ENCODE data around the gene GNPTG.

Gene GNPTG

GRCh38 chr16:1318268-1318545 lies 33.5 kb upstream of the GNPTG start:
- H3K79me2 ChIP-seq, result peaks cover 48% of the 10 kb centered on the region
- H3K27ac ChIP-seq, result no peak overlapping the region
- H2AFZ ChIP-seq, result no peak overlapping the region
- no peaks in the 10 kb centered on the region for H3K9me3 ChIP-seq (ENCODE audit: control insufficient read depth, low read length)
- H3K36me3 ChIP-seq (ENCODE audit: control insufficient read depth, insufficient read depth, low read length), result no peaks in the 10 kb centered on the region
- H3K27me3 ChIP-seq (ENCODE audit: control insufficient read depth, insufficient read depth, low read length), result no peaks in the 10 kb centered on the region
- no peak overlapping the region for H3K9ac ChIP-seq
- H3K4me2 ChIP-seq (ENCODE audit: low read length), result no peak overlapping the region
- H3K4me1 ChIP-seq, result no peaks in the 10 kb centered on the region
- H3K4me3 ChIP-seq (ENCODE audit: low read depth, low read length), result no peak overlapping the region
- TF ChIP-seq CTCF (IDR thresholded peaks at IDR 0.05), result no peak

- H2AFZ ChIP-seq, result no peak overlapping the region
- H3K9me3 ChIP-seq (ENCODE audit: control insufficient read depth, low read length), result no peaks in the 10 kb centered on the region
- H3K79me2 ChIP-seq, result peaks cover 39% of the 10 kb centered on the region
- H3K4me1 ChIP-seq, result no peaks in the 10 kb centered on the region
- no peak overlapping the region for H3K4me2 ChIP-seq (ENCODE audit: low read length)
- H3K36me3 ChIP-seq (ENCODE audit: control insufficient read depth, insufficient read depth, low read length), result no peaks in the 10 kb centered on the region
- H3K27me3 ChIP-seq (ENCODE audit: control insufficient read depth, insufficient read depth, low read length), result no peaks in the 10 kb centered on the region
- H3K27ac ChIP-seq, result no peak overlapping the region
- H3K4me3 ChIP-seq (ENCODE audit: low read depth, low read length), result no peak overlapping the region
- no peak overlapping the region for H3K9ac ChIP-seq
- TF ChIP-seq CTCF (IDR thresholded peaks at IDR 0.05), result no peak
These were observed 32.7 kb upstream of the GNPTG start for GRCh38 chr16:1319041-1319440.

- TF ChIP-seq CTCF (IDR thresholded peaks at IDR 0.05), result no peak
- Histone ChIP-seq H3K9me3 (ENCODE audit: control insufficient read depth, low read length) (no peaks in the 10 kb centered on the region), H3K27me3 (ENCODE audit: control insufficient read depth, insufficient read depth, low read length) (no peaks in the 10 kb centered on the region)
These were observed 31.6 kb upstream of the GNPTG start for GRCh38 chr16:1320097-1320496.

DNA sequence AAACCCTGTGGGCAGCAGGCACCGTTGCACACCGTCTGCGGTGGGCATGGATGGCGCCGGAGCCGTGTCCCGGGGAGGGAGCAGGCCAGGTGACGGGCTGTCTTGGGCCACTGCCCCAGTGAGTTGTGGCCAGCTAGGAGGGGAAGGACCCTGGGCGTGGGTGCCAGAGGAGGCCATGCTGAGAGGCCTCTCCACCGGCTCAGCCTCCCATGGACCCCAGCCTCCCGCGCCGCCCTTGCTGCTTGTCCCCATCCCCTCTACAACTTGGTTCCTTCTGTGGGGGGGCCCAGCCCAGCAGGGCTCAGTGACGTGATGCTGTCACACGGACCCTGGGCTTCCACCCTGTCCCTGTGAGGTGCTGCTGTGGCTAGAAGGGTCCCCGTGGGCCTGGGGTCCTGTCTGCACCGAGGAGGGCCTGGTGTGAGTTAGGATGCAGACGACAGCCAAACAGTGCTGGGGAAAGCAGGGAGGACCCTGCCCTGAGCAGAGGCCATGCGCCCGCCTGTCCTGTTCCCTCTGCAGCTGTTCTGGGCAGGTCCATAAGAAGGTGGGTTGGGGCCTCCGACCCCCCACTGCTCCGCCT lies 31.0 kb upstream of the GNPTG start:
- no peak for TF ChIP-seq CTCF (IDR thresholded peaks at IDR 0.05)
- no peak overlapping the region for H3K4me3 ChIP-seq (ENCODE audit: low read depth, low read length)
- H3K79me2 ChIP-seq, result peaks cover 22% of the 10 kb centered on the region
- H3K9ac ChIP-seq, result no peak overlapping the region
- no peak overlapping the region for H3K4me2 ChIP-seq (ENCODE audit: low read length)
- H3K36me3 ChIP-seq (ENCODE audit: control insufficient read depth, insufficient read depth, low read length), result no peaks in the 10 kb centered on the region
- H3K4me1 ChIP-seq, result no peaks in the 10 kb centered on the region
- H3K27ac ChIP-seq, result no peak overlapping the region
- H3K27me3 ChIP-seq (ENCODE audit: control insufficient read depth, insufficient read depth, low read length), result no peaks in the 10 kb centered on the region
- H2AFZ ChIP-seq, result no peak overlapping the region
- no peaks in the 10 kb centered on the region for H3K9me3 ChIP-seq (ENCODE audit: control insufficient read depth, low read length)

More at GRCh38 chr16:1320097-1320496, 31.6 kb upstream of the GNPTG start:
- Histone ChIP-seq H2AFZ (no peak overlapping the region), H3K4me1 (no peaks in the 10 kb centered on the region), H3K9ac (no peak overlapping the region), H3K4me2 (ENCODE audit: low read length) (no peak overlapping the region), H3K4me3 (ENCODE audit: low read depth, low read length) (no peak overlapping the region), H3K36me3 (ENCODE audit: control insufficient read depth, insufficient read depth, low read length) (no peaks in the 10 kb centered on the region), H3K79me2 (peaks cover 29% of the 10 kb centered on the region), H3K27ac (no peak overlapping the region)

DNA sequence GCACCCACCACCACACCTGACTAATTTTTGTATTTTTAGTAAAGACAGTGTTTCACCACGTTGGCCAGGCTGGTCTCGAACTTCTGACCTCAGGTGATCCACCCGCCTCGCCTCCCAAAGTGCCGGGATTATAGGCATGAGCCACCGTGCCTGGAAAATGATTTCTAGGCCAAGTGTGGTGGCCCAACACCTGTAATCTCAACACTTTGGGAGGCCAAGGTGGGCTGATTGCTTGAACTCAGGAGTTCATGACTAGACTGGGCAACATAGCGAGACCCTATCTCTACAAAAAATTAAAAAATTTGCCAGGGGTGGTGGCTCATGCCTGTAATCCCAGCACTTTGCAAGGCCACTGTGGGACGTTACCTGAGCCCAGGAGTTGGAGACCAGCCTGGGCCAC lies 29.3 kb upstream of the GNPTG start:
- Histone ChIP-seq H3K4me2 (ENCODE audit: low read length) (no peak overlapping the region), H3K79me2 (peaks cover 19% of the 10 kb centered on the region), H3K9me3 (ENCODE audit: control insufficient read depth, low read length) (no peaks in the 10 kb centered on the region), H3K27me3 (ENCODE audit: control insufficient read depth, insufficient read depth, low read length) (no peaks in the 10 kb centered on the region), H3K9ac (no peak overlapping the region), H3K4me1 (no peaks in the 10 kb centered on the region), H3K36me3 (ENCODE audit: control insufficient read depth, insufficient read depth, low read length) (no peaks in the 10 kb centered on the region), H3K27ac (no peak overlapping the region), H3K4me3 (ENCODE audit: low read depth, low read length) (no peak overlapping the region), H2AFZ (no peak overlapping the region)
- no peak for TF ChIP-seq CTCF (IDR thresholded peaks at IDR 0.05)

Measured in parathyroid adenoma (tissue), 2 donors.